ENCODE measurements around the gene TMEM200B.

DNA sequence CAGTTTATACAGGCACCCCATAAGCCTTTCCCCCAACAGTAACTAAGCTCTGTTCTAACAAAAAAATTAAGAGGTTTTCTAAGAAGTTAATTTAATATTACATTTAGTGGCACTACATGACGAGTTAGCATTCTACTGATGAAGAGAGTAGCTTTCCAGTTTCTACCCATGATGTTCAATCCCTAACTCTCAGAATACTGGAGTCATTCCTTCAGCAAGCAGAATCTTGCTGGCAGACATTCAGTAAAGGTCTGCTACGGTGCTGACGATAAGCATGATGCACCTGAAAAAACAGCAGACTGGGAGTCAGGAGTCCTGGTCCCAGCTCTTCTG is 33.5 kb upstream of the TMEM200B start:
- TF ChIP-seq, protein P1, sequence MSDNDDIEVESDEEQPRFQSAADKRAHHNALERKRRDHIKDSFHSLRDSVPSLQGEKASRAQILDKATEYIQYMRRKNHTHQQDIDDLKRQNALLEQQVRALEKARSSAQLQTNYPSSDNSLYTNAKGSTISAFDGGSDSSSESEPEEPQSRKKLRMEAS (IDR thresholded peaks at IDR 0.05): no peak
- no peak for TF ChIP-seq CREB1 (IDR thresholded peaks at IDR 0.05; ENCODE audit: low read depth)
- no peak for TF ChIP-seq TCF12 (IDR thresholded peaks at IDR 0.05; ENCODE audit: low read depth)
- TF ChIP-seq EGR1 (IDR thresholded peaks at IDR 0.05): no peak
- no peak for TF ChIP-seq CEBPB (IDR thresholded peaks at IDR 0.05)
- TF ChIP-seq YY1 (IDR thresholded peaks at IDR 0.05; ENCODE audit: low read depth): no peak

Measured in Ishikawa (cell line).